Measurements from ENCODE around the gene SLC25A21.

- TF ChIP-seq, protein P1, sequence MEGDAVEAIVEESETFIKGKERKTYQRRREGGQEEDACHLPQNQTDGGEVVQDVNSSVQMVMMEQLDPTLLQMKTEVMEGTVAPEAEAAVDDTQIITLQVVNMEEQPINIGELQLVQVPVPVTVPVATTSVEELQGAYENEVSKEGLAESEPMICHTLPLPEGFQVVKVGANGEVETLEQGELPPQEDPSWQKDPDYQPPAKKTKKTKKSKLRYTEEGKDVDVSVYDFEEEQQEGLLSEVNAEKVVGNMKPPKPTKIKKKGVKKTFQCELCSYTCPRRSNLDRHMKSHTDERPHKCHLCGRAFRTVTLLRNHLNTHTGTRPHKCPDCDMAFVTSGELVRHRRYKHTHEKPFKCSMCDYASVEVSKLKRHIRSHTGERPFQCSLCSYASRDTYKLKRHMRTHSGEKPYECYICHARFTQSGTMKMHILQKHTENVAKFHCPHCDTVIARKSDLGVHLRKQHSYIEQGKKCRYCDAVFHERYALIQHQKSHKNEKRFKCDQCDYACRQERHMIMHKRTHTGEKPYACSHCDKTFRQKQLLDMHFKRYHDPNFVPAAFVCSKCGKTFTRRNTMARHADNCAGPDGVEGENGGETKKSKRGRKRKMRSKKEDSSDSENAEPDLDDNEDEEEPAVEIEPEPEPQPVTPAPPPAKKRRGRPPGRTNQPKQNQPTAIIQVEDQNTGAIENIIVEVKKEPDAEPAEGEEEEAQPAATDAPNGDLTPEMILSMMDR (IDR thresholded peaks at IDR 0.05), result no peak
- TF ChIP-seq POLR2A (IDR thresholded peaks at IDR 0.05), result no peak
These were observed 430.5 kb downstream of the SLC25A21 start for GRCh38 chr14:36741858-36742257.

Data from lower leg skin (tissue), 3 donors.